ENCODE data around the gene RIOX2. TPM values are rescaled to one million over a fixed set of nuclear protein-coding genes. Genes with fewer than 3 reads are reported as not detected.
A peak's percentile ranks its signal among the peaks of the same experiment; 100 is the strongest.

RIOX2 gene
- total and polyA plus RNA-seq, 2 of the 13 experiments (the other 11 are each of a cell fraction or from before 2014, with no cell fraction given): 19.9 to 43.3 TPM

DNA sequence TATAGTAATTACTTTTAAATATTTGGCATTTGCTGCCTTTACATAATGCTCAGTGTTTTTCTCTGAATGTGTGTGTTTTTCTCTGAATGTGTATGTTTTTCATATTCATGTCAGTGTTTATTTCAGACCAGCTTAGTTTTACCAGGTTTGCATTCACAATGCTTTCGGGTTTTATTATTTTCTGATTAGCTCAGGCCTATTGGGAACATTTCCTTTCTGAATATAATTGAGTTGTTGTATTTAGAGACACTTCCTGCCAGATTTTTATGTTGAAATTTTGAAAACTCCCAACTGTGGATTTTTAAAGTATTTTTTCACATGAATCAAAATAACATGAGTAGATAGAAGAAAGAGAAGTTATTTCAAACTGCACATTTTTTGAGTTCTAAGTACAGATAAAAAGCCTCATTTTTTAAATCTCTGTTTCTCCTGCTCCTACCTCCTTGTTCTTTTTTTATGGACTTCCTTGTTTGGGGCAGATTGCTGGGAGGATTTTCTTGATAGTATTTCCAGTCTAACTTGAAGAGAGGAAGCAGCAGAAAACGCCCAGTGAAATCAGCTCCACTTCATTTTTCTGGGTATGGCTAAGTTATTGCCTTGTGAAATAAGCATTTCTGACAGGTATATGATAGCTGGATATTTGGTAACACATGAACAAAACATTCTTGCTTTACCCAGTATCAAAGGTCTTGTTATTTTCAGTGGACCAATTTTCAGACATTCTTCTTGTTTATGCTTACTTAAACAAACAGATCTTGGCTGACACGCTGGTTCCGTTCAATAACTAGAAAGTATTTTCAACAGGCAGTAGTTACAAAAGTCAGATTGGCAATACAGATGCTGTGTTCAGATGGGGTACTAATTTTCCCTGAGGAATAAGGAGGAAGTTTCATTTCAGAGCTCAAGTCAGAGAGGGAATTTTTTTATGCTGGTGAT lies 70.7 kb downstream of the RIOX2 start:
- intact Hi-C loops (cut with micrococcal nuclease; ENCODE audit: unreplicated experiment) (loop anchor here (5.0 kb wide), 1 partner anchor 111 kb away; no protein-coding TSS in a partner anchor), in situ Hi-C loops (cut with HindIII; ENCODE audit: extremely low pct_ligation_motif_present, low pct_unique_long_range_greater_than_20kb) (no loop called here)
- FAIRE-seq: no peak
- peak; percentile 83 for ATAC-seq
- H3K9me3 ChIP-seq (ENCODE audit: low read length): no peaks in the 10 kb centered on the region
- no TSS peak for BruUV-seq (replicated peaks)
- H3K79me2 ChIP-seq (ENCODE audit: insufficient read depth, low read length): no peaks in the 10 kb centered on the region
- no peak overlapping the region for H3K9ac ChIP-seq (ENCODE audit: insufficient read depth, low read depth, low read length)
- peak; percentile 32 for DNase-seq (ENCODE audit: low spot score)
- TF ChIP-seq, protein P1, sequence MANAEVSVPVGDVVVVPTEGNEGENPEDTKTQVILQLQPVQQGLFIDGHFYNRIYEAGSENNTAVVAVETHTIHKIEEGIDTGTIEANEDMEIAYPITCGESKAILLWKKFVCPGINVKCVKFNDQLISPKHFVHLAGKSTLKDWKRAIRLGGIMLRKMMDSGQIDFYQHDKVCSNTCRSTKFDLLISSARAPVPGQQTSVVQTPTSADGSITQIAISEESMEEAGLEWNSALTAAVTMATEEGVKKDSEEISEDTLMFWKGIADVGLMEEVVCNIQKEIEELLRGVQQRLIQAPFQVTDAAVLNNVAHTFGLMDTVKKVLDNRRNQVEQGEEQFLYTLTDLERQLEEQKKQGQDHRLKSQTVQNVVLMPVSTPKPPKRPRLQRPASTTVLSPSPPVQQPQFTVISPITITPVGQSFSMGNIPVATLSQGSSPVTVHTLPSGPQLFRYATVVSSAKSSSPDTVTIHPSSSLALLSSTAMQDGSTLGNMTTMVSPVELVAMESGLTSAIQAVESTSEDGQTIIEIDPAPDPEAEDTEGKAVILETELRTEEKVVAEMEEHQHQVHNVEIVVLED (CRISPR knock-in tag; IDR thresholded peaks at IDR 0.05; ENCODE audit: borderline replicate concordance): no peak
- TF ChIP-seq MTF1 (CRISPR knock-in tag; IDR thresholded peaks at IDR 0.05) (no peak), FOXP1 (IDR thresholded peaks at IDR 0.05) (no peak), FOXP1 (CRISPR knock-in tag; IDR thresholded peaks at IDR 0.05) (peak; percentile 24; the same call in 1 of the 2 replicates), TBL1XR1 (IDR thresholded peaks at IDR 0.05; ENCODE audit: borderline replicate concordance, low read length, partially characterized antibody) (no peak), ZNF205 (CRISPR knock-in tag; IDR thresholded peaks at IDR 0.05) (no peak), SALL1 (CRISPR knock-in tag; IDR thresholded peaks at IDR 0.05) (peak; percentile 31; the same call in 1 of the 2 replicates), ZKSCAN8 (CRISPR knock-in tag; IDR thresholded peaks at IDR 0.05; ENCODE audit: borderline replicate concordance) (no peak), BCL6 (CRISPR knock-in tag; IDR thresholded peaks at IDR 0.05) (0 out of 2 replicates have a peak, but pooled peaks have one; percentile 49), NFIC (IDR thresholded peaks at IDR 0.05; ENCODE audit: low read length) (peak; percentile 38; the same call in 1 of the 2 replicates), NCOA2 (CRISPR knock-in tag; IDR thresholded peaks at IDR 0.05) (no peak), SCMH1 (CRISPR knock-in tag; IDR thresholded peaks at IDR 0.05; ENCODE audit: borderline replicate concordance) (no peak), ZNF703 (CRISPR knock-in tag; IDR thresholded peaks at IDR 0.05; ENCODE audit: borderline replicate concordance) (no peak)
- TF ChIP-seq, protein P2, sequence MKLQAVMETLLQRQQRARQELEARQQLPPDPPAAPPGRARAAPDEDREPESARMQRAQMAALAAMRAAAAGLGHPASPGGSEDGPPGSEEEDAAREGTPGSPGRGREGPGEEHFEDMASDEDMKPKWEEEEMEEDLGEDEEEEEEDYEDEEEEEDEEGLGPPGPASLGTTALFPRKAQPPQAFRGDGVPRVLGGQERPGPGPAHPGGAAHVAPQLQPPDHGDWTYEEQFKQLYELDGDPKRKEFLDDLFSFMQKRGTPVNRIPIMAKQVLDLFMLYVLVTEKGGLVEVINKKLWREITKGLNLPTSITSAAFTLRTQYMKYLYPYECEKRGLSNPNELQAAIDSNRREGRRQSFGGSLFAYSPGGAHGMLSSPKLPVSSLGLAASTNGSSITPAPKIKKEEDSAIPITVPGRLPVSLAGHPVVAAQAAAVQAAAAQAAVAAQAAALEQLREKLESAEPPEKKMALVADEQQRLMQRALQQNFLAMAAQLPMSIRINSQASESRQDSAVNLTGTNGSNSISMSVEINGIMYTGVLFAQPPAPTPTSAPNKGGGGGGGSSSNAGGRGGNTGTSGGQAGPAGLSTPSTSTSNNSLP (IDR thresholded peaks at IDR 0.05; ENCODE audit: low read depth, low read length): 0 out of 2 replicates have a peak, but pooled peaks have one; percentile 9
- TF ChIP-seq, protein P3, sequence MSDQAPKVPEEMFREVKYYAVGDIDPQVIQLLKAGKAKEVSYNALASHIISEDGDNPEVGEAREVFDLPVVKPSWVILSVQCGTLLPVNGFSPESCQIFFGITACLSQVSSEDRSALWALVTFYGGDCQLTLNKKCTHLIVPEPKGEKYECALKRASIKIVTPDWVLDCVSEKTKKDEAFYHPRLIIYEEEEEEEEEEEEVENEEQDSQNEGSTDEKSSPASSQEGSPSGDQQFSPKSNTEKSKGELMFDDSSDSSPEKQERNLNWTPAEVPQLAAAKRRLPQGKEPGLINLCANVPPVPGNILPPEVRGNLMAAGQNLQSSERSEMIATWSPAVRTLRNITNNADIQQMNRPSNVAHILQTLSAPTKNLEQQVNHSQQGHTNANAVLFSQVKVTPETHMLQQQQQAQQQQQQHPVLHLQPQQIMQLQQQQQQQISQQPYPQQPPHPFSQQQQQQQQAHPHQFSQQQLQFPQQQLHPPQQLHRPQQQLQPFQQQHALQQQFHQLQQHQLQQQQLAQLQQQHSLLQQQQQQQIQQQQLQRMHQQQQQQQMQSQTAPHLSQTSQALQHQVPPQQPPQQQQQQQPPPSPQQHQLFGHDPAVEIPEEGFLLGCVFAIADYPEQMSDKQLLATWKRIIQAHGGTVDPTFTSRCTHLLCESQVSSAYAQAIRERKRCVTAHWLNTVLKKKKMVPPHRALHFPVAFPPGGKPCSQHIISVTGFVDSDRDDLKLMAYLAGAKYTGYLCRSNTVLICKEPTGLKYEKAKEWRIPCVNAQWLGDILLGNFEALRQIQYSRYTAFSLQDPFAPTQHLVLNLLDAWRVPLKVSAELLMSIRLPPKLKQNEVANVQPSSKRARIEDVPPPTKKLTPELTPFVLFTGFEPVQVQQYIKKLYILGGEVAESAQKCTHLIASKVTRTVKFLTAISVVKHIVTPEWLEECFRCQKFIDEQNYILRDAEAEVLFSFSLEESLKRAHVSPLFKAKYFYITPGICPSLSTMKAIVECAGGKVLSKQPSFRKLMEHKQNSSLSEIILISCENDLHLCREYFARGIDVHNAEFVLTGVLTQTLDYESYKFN (CRISPR knock-in tag; conservative IDR thresholded peaks at IDR 0.05): 0 out of 2 replicates have a peak, but pooled peaks have one; percentile 37
- CTCF ChIA-PET (ENCODE audit: low intra/inter-chr PET ratio, low total read pairs): no interaction called here
- no peaks in the 10 kb centered on the region for H4K20me1 ChIP-seq (ENCODE audit: insufficient read depth, low read length)
- no peak overlapping the region for H3K4me3 ChIP-seq (replicated peaks in 1 of 3; ENCODE audit: insufficient read depth in 1 of 3, low read depth in 2 of 3, low read length in 3 of 3)
- peak overlapping the region; percentile 18 for H3K27ac ChIP-seq (ENCODE audit: extremely low read length, insufficient read depth, low read length)
- H2AFZ ChIP-seq (ENCODE audit: low read length): no peak overlapping the region
- WGBS (ENCODE audit: low lambda C conversion rate): 56% methylated on average over 4 of the region's 4 CpGs
- H3K27me3 ChIP-seq (ENCODE audit: control insufficient read depth in 1 of 2, insufficient read depth in 2 of 2, low read length in 2 of 2): no peaks in the 10 kb centered on the region
- H3K4me1 ChIP-seq (ENCODE audit: insufficient read depth, low read length): peaks cover 10% of the 10 kb centered on the region
- H3K4me2 ChIP-seq (ENCODE audit: low read depth, low read length): no peak overlapping the region
- H3K36me3 ChIP-seq (replicated peaks in 1 of 2; ENCODE audit: control insufficient read depth in 1 of 2, insufficient read depth in 2 of 2, low read length in 2 of 2): peaks cover 0 to 9% of the 10 kb centered on the region in 2 experiments; a peak in 4 of 5 replicates
- POLR2A ChIA-PET: no interaction called here

All from HepG2 (cell line).